Measurements from ENCODE around the gene SLC22A1. TPM values are rescaled to one million over a fixed set of nuclear protein-coding genes. Genes with fewer than 3 reads are reported as not detected.

The SLC22A1 gene
- total and polyA plus RNA-seq, 2 donors (not counting 3 experiments of a cell fraction or from before 2014, with no cell fraction given) = 0.04 TPM; not detected in 1

- Histone ChIP-seq H3K27me3 (ENCODE audit: control insufficient read depth in 2 of 2, insufficient read depth in 2 of 2, low read length in 2 of 2) (no peaks in the 10 kb centered on the region), H4K20me1 (replicated peaks; ENCODE audit: control insufficient read depth, extremely low read depth, insufficient read depth, low read length) (no peaks in the 10 kb centered on the region), H3K4me2 (ENCODE audit: insufficient read depth, low read length) (no peak overlapping the region), H3K4me1 (ENCODE audit: control insufficient read depth, extremely low read depth, insufficient read depth, low read length) (no peaks in the 10 kb centered on the region), H3K79me2 (ENCODE audit: control insufficient read depth, insufficient read depth, low read length) (no peaks in the 10 kb centered on the region), H3K9me3 (replicated peaks; ENCODE audit: control insufficient read depth, insufficient read depth, low read length) (no peaks in the 10 kb centered on the region), H2AFZ (ENCODE audit: low read depth, low read length) (no peak overlapping the region), H3K9me1 (replicated peaks; ENCODE audit: control insufficient read depth, extremely low read depth, insufficient read depth, low read length) (no peaks in the 10 kb centered on the region), H3K4me3 (replicated peaks in 1 of 3; ENCODE audit: insufficient read depth in 1 of 3, low read depth in 1 of 3, low read length in 3 of 3) (no peak overlapping the region), H3K9ac (replicated peaks; ENCODE audit: extremely low read depth, insufficient read depth, low read length) (no peak overlapping the region), H3K36me3 (ENCODE audit: control insufficient read depth in 2 of 2, extremely low read depth in 1 of 2, insufficient read depth in 2 of 2, low read length in 2 of 2) (peaks cover 0 to 39% of the 10 kb centered on the region in 2 experiments), H3K27ac (ENCODE audit: insufficient read depth, low read depth, low read length) (no peak overlapping the region)
- TF ChIP-seq, protein P1, sequence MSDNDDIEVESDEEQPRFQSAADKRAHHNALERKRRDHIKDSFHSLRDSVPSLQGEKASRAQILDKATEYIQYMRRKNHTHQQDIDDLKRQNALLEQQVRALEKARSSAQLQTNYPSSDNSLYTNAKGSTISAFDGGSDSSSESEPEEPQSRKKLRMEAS (IDR thresholded peaks at IDR 0.05; ENCODE audit: insufficient read depth, insufficient read length) = no peak
- TF ChIP-seq EZH2 (IDR thresholded peaks at IDR 0.05; ENCODE audit: borderline replicate concordance, low read depth, low read length, severe bottlenecking) (no peak), POLR2A (IDR thresholded peaks at IDR 0.05; ENCODE audit: low read depth, low read length) (no peak), POLR2AphosphoS5 (IDR thresholded peaks at IDR 0.05; ENCODE audit: insufficient read depth, low read depth, low read length) (no peak), JUN (IDR thresholded peaks at IDR 0.05; ENCODE audit: borderline replicate concordance, insufficient read depth, insufficient read length, low read depth) (no peak), MYC (IDR thresholded peaks at IDR 0.05; ENCODE audit: low read depth, low read length) (no peak), GATA2 (IDR thresholded peaks at IDR 0.05; ENCODE audit: insufficient read depth, insufficient read length, low read depth, low read length) (no peak), FOS (IDR thresholded peaks at IDR 0.05; ENCODE audit: borderline replicate concordance, insufficient read depth, low read length) (no peak)
- TF ChIP-seq, protein P2, sequence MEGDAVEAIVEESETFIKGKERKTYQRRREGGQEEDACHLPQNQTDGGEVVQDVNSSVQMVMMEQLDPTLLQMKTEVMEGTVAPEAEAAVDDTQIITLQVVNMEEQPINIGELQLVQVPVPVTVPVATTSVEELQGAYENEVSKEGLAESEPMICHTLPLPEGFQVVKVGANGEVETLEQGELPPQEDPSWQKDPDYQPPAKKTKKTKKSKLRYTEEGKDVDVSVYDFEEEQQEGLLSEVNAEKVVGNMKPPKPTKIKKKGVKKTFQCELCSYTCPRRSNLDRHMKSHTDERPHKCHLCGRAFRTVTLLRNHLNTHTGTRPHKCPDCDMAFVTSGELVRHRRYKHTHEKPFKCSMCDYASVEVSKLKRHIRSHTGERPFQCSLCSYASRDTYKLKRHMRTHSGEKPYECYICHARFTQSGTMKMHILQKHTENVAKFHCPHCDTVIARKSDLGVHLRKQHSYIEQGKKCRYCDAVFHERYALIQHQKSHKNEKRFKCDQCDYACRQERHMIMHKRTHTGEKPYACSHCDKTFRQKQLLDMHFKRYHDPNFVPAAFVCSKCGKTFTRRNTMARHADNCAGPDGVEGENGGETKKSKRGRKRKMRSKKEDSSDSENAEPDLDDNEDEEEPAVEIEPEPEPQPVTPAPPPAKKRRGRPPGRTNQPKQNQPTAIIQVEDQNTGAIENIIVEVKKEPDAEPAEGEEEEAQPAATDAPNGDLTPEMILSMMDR (IDR thresholded peaks at IDR 0.05; ENCODE audit: extremely low read depth in 1 of 2, insufficient read depth in 1 of 2, low read depth in 1 of 2, low read length in 2 of 2) = no peak
- intact Hi-C loops (cut with micrococcal nuclease) = no loop called here
- CTCF ChIA-PET = interaction anchor here (0.8 to 1.3 kb wide), 3 partner anchors 9 to 213 kb away, joined by 3 to 5 read pairs (median 4); no protein-coding TSS in a partner anchor
- dilution Hi-C loops (cut with MboI; ENCODE audit: extremely low pct_ligation_motif_present, low sequenced_read_pairs) = no loop called here
- DNase-seq (ENCODE audit: low read depth, low spot score) (no peak), FAIRE-seq (no peak)
- POLR2A ChIA-PET = no interaction called here
- no TSS peak for BruUV-seq (replicated peaks)
These were observed 45.6 kb upstream of the SLC22A1 start for GRCh38 chr6:160076009-160076408.

Measured in endothelial cell of umbilical vein (primary cell).